ENCODE measurements around the gene GARIN5A. TPM values are rescaled to one million over a fixed set of nuclear protein-coding genes. Genes with fewer than 3 reads are reported as not detected.

The GARIN5A gene
- polyA plus RNA-seq, 1 of the 3 experiments (the other 2 are of a cell fraction) = 1.3 TPM

- no peaks in the 10 kb centered on the region for H4K20me1 ChIP-seq (ENCODE audit: insufficient read depth)
- H3K9ac ChIP-seq = peak within 1 kb of the TSS; percentile 89
- peaks cover 0 to 41% of the 10 kb centered on the region in 2 experiments; a peak in 1 of 4 replicates for H3K4me1 ChIP-seq (ENCODE audit: control insufficient read depth in 1 of 2, insufficient read depth in 2 of 2, low read depth in 1 of 2, low read length in 1 of 2)
- H3K79me2 ChIP-seq (ENCODE audit: insufficient read depth) = peaks cover 14% of the 10 kb centered on the region; the same call in 1 of the 2 replicates
- CTCF ChIA-PET = interaction anchor here (0.8 to 6.1 kb wide), 4 partner anchors 11 to 142 kb away, joined by 4 to 54 read pairs (median 11); no protein-coding TSS in a partner anchor
- H3K9me2 ChIP-seq = no peaks in the 10 kb centered on the region
- H3K9me3 ChIP-seq = no peaks in the 10 kb centered on the region
- WGBS (ENCODE audit: low lambda C conversion rate) = under 1% methylated on average over 43 of the region's 69 CpGs
- DNase-seq = peak; percentile 94
- peak within 1 kb of the TSS; percentile 83 to 88 for H3K4me3 ChIP-seq (ENCODE audit: low read depth in 2 of 2, low read length in 1 of 2)
- no peaks in the 10 kb centered on the region for H3K27me3 ChIP-seq (ENCODE audit: insufficient read depth)
- peak within 1 kb of the TSS; percentile 98 for H3K4me2 ChIP-seq
- TF ChIP-seq YY1 (IDR thresholded peaks at IDR 0.05; ENCODE audit: low read depth) = no peak; the same call in 1 of the 2 replicates
- peak; percentile 58 for TF ChIP-seq NRF1 (IDR thresholded peaks at IDR 0.05; ENCODE audit: low read depth, low read length)
- TF ChIP-seq MXI1 (IDR thresholded peaks at IDR 0.05; ENCODE audit: low read depth, low read length) = peak; percentile 72
- TF ChIP-seq CHD2 (IDR thresholded peaks at IDR 0.05; ENCODE audit: low read length, partially characterized antibody) = peak; percentile 99
- TF ChIP-seq ELF1 (IDR thresholded peaks at IDR 0.05) = peak; percentile 96
- TF ChIP-seq NFIC (IDR thresholded peaks at IDR 0.05; ENCODE audit: borderline replicate concordance) = no peak
- peak; percentile 86 for TF ChIP-seq GABPA (IDR thresholded peaks at IDR 0.05; ENCODE audit: low read depth)
- peak; percentile 61; the same call in 1 of the 2 replicates for TF ChIP-seq USF1 (IDR thresholded peaks at IDR 0.05; ENCODE audit: borderline replicate concordance, low read depth)
- peak; percentile 99 for TF ChIP-seq ZBTB33 (IDR thresholded peaks at IDR 0.05; ENCODE audit: borderline replicate concordance, low read depth)
- no peak for TF ChIP-seq EP300 (IDR thresholded peaks at IDR 0.05; ENCODE audit: borderline replicate concordance in 1 of 2, low read depth in 1 of 2, low read length in 1 of 2)
- TF ChIP-seq FOSL2 (IDR thresholded peaks at IDR 0.05; ENCODE audit: borderline replicate concordance, low read depth) = no peak; the same call in 1 of the 2 replicates
- peak; percentile 25; the same call in 1 of the 2 replicates for TF ChIP-seq SIN3A (IDR thresholded peaks at IDR 0.05; ENCODE audit: borderline replicate concordance, low read depth, low read length)
- TF ChIP-seq RFX5 (IDR thresholded peaks at IDR 0.05; ENCODE audit: low read length) = no peak
- 0 out of 2 replicates have a peak, but pooled peaks have one; percentile 5 for TF ChIP-seq PBX3 (IDR thresholded peaks at IDR 0.05)
- TF ChIP-seq REST (IDR thresholded peaks at IDR 0.05; ENCODE audit: low read depth, low read length) = no peak
- no peak; the same call in 1 of the 2 replicates for TF ChIP-seq FOXJ3 (CRISPR knock-in tag; IDR thresholded peaks at IDR 0.05)
- TF ChIP-seq JUND (IDR thresholded peaks at IDR 0.05) = no peak; the same call in 1 of the 2 replicates
- TF ChIP-seq SMC3 (IDR thresholded peaks at IDR 0.05; ENCODE audit: low read depth, low read length) = no peak
- TF ChIP-seq RXRA (IDR thresholded peaks at IDR 0.05; ENCODE audit: borderline replicate concordance, low read depth) = no peak
- TF ChIP-seq MAX (IDR thresholded peaks at IDR 0.05; ENCODE audit: low read depth) = peak; percentile 97
- no peak for TF ChIP-seq FOXM1 (IDR thresholded peaks at IDR 0.05; ENCODE audit: low read depth)
- TF ChIP-seq POLR2AphosphoS5 (IDR thresholded peaks at IDR 0.05; ENCODE audit: low read depth, low read length) = peak; percentile 29; the same call in 1 of the 2 replicates
- TF ChIP-seq RAD21 (IDR thresholded peaks at IDR 0.05; ENCODE audit: low read length) = no peak
- no peaks in the 10 kb centered on the region for H3K36me3 ChIP-seq (replicated peaks in 1 of 2; ENCODE audit: control insufficient read depth in 1 of 2, insufficient read depth in 2 of 2, low read length in 1 of 2)
- POLR2A ChIA-PET = interaction anchor here (1.0 to 2.5 kb wide), 5 partner anchors 11 to 154 kb away, joined by 3 to 9 read pairs (median 4); partner anchors contain the start of genes NR1H2 and POLD1
- peak within 1 kb of the TSS; percentile 71 to 93; a peak in 3 of 4 replicates for H3K27ac ChIP-seq (ENCODE audit: low read depth in 2 of 2, low read length in 1 of 2)
- no peaks in the 10 kb centered on the region for H3F3A ChIP-seq (replicated peaks; ENCODE audit: insufficient read depth)
- H2AFZ ChIP-seq (ENCODE audit: low read depth) = peak within 1 kb of the TSS; percentile 78; the same call in 1 of the 2 replicates
Measured at GRCh38 chr19:50511069-50511822, 34.6 kb upstream of the GARIN5A start, which contains the start of gene JOSD2. Gene JOSD2 (minus strand): TSS chr19:50511191. CDS start chr19:50510431, 760 bp downstream.

Data from SK-N-SH (cell line).